HG03520 (cell line): Measurements from ENCODE around the gene GTSE1.

Source experiments
- ATAC-seq: cut with Tn5 transposase; IDR thresholded peaks from one replicate; pipeline ENCODE4 v1.9.1; 2021; ENCODE audit warnings: mild to moderate bottlenecking, moderate library complexity; ENCODE audit not compliant: unreplicated experiment

GTSE1 gene

DNA sequence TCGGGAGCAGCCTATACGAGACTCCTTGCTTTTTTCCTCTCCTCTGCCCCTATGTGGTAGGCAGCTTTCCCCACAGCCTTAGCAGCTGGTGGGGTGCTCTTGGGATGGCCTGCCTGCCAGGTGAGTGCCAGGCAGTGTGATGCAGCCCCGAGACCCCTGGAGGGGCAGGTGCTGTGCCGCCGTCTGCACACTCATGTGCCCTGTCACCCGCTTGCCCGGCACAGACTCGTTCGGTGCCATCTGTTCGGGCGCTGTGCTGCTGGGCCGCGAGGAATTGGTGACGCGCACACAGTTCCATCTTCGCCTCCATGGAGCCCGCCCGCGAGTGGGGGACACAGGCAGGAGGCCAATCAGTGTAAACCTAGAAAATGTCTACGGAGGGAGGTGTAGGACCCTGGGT is 54.0 kb downstream of the GTSE1 start:
- ATAC-seq: no peak

- ATAC-seq: no peak
These were observed 54.6 kb downstream of the GTSE1 start for GRCh38 chr22:46351131-46351735.

DNA sequence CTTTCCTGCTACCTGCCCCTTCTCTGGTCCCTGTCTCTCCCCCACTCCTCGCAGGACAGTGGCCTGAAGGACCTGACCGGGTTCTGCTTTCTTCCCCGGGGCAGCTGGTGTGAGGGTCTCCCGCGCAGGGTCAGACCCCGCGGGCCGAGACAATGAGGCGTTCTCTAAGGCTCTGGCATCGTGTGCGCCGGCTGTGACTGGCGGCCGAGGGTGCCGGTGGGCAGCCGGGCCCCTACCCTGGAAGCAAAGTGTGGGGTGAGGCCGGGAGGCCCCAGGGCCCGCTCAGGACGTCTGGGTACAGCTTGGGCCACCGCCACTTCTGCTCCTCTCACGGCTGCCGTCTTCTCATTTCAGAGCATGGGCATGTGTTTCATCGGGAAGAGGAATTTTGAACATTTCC is 55.1 kb downstream of the GTSE1 start:
- ATAC-seq: no peak

GRCh38 chr22:46352276-46352675 is 55.6 kb downstream of the GTSE1 start:
- ATAC-seq: no peak

DNA sequence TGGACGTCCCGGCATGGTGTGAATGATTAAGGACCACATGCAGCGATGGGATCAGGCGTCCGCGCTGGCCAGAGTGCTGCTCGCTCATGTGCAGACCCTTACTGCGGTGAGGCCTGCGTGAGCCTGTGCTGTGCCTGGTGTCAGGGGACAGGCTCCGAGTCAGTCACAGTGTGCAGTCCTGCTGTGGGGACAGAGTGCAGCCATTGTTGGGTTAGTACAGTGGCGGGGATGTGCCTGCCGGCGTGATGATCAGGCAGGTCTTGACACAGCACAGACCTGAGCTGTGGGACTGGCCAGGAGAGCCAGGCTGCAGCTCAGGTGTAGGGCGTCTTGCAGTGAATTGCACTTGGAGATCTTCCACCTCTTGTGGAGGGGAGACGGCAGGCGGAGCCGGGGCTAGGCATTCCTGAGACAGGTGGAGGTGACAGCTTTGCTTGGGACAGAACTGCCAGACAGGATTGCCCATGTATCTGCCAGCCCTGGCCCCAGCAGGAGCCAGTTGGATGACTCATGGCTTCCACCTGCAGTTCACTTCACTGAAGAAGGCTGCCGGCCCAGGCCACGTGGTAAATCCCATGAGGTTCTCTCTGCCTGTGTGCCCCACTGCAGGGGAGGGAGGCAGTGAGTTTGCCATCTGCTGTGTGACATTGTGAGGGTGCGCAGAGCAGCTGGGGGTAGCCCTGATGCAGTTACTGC is 56.2 kb downstream of the GTSE1 start:
- ATAC-seq: no peak

GRCh38 chr22:46353483-46354105 is 56.9 kb downstream of the GTSE1 start:
- ATAC-seq: no peak

DNA sequence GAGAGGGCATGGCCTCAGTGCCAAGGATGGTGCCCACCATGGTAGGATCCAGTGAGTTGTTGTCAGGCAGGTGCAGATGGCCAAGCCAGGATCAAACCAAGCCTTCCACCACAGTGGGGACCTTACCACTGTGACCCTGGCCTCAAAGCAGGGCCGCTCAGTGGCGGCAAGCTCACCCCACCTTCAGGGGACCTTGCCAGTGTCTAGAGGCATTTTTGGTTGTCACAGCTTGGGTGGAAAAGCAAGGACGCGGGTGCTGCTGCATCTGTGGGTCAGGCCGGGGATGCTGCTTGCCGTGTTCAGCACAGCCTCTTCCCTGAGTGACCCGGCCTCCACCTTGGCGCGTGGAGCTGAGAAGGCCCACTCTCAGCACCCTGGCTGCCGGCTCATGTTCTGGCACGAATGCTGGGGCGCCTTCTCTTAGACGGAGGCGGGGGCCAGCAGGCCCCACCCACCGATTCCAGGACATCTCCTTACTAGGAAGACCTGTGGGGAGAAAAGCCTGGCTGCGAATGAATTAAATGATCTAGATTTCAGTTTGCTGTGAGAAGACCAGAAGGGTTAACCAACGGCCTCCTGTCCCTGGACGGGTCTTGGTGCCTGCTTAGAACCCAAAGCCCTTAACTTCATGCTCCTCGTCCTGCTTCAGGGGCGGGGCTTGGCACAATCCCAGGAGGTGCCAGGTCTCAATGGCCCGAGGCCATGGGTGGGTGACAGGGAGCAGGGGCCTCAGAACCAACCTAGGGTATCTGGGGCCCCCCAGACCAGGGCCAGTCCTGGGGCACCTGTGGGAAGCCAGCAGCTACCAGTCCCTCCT is 57.7 kb downstream of the GTSE1 start:
- ATAC-seq: no peak

GRCh38 chr22:46354993-46355305 is 58.3 kb downstream of the GTSE1 start:
- no peak for ATAC-seq

DNA sequence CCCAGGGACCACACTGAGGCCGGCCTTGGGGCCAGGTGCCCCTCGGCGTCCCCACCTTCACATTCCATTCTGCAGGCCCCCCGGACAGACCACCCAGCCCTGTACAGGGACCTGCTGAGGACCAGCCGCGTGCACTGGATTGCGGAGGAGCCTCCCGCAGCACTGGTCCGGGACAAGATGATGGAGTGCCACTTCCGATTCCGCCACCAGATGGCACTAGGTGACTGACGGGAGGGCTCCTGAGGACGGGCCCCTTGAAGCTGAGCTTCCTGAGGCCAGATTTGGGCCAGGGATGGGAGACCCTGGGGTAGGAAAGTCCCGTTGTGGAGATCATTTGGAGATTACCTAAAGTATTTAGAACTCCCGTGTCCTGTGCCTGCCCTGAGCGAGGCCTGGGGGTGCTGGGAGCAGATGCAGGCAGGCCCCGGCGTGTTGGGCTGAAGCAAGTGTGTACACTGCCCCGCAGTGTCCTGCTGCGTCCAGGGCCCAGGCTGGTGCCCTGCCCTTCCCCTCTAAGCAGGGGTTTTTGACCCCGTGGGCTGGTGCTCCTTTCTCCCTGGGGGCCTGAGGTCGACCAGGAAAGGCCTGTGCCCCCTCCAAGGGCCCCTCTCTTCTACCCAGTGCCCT is 58.8 kb downstream of the GTSE1 start:
- no peak for ATAC-seq

DNA sequence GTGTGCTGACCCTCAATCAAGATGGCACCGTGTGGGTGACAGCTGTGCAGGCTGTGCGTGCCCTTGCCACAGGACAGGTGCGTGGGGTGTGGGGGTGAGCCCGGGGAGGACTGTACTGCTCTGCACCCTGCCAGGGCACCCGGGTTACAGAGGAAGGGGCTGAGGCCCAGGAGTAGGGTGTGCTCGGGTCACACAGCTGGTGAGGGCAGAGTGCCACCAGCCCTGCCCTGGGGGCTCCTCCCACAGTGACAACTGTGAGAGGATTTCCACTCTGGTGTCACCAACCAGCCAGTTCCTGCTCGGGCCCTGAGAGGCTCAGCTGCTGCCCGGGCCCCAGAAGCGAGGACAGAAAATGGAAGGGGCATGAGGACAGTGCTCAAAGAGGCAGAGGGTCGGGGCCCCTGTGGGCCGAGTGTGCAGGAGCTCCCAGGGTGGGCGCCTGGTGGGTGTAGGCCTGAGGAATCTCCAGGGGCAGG is 59.4 kb downstream of the GTSE1 start:
- ATAC-seq: no peak

- no peak for ATAC-seq
These were observed 60.1 kb downstream of the GTSE1 start for GRCh38 chr22:46356496-46357480.

DNA sequence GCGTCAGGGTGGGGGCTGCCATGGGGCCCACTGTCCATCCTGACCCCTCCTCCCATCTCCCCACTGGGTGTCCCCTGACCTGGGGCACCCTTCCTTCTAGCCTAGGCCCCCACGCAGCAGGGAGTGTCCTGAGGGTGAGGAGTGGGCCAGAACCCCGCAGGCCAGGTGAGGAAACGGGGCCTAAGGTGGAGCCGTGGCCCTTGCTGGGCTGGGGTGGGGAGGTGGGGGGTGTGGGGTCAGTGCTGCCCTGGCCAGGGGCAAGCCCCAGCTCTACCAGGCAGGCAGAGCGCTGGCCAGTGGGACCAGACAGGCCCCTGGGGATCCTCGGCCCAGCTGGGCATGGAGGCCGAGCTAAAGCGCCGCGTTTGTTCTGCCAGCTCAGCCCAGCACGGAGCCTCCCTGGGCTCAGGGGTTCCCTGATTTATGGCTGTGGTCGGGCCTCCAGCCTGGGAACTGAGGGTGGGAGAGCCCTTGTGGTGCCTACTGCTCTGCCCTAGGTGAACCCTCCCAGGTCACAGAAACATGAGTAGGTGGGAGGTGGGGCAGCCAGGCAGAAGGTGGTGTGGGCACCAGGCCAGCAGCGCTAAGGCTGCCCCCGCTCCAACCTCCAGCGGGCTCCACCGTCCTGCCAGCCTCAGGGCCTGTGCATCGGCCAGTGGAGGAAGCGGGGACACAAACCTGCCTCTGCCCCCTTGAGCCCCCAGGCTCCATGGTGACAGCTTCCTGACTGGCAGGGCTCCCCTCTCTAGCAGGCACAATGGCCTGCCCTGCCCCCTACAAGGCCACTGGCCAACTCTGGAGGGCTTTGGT is 61.2 kb downstream of the GTSE1 start:
- no peak for ATAC-seq

GRCh38 chr22:46358766-46359165 is 62.1 kb downstream of the GTSE1 start:
- ATAC-seq: no peak

DNA sequence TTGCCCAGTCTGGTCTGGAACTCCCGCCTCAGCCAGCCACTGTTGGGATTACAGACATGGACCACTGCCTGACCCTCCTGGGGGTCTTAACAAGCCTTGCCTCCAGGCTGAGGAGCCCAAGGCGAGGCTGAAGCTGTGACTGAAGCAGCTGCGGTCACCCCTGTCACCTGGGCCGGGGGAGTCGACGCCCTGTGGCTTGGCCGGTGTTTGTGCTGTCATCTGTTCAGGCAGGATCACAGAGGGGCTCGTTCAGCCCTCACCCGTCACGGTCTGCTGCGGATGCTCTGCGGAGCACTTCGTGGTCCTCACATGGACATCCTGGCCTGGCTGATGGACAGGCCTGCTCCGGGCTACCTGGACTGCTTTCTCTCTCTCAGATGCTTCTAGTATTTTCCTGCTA is 62.7 kb downstream of the GTSE1 start:
- ATAC-seq: no peak

- ATAC-seq: no peak
These were observed 63.4 kb downstream of the GTSE1 start for GRCh38 chr22:46360097-46360496.

GRCh38 chr22:46360891-46361290 is 64.2 kb downstream of the GTSE1 start:
- no peak for ATAC-seq

DNA sequence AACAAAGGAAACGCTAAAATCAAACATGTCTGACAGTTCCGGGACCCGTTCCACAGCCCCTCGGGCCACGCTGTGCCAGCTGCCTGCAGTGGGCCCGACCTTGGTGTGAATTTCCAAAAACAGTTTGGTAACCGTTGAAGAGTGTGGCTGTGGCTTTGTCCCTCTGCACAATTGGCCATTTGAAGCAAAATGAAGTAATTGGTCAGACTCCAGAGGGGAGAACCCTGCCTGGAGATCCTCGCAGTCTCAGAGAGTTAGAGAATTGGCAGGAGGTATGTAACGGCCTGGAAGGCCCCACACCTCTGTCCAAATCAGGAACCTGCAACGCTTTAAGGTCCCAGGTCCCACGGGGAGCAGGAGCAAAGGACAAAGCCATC is 65.1 kb downstream of the GTSE1 start:
- no peak for ATAC-seq

DNA sequence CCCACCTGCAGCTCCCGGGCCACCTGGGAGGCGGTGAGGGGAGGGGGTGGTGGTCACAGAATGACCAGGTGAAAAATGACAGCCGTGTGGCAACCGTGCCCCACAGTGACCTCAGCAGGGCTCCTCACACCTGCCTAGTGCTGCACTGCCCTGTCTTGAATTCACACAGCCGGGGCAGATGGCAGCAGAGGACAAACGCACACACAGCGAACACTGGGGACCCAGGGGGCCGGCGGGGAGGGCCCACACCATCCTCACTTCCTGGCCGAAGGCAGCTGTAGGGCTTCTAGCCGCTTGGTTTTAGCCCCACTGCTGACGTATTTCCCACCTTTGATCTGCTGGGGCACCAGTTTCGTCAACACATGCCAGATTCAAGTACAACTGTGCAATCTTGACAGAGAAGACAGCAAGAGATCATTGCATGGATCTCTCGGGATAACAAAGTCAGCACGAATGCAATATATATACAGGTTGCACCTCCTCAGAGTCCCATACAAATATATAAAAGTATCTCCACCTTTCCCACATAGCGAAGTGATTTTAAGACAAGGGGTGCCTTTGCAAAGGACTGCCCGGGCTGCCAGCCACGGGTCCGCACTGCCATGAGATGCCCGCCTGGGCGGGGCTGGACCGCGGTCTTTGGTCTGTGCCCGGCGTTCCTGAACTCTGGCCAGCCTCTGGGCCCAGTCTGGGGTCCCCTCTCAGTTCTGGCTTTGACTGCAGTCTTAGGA is 65.7 kb downstream of the GTSE1 start:
- ATAC-seq: no peak
